HTERT RPE-1 (cell line): Measurements from ENCODE around the gene PYGB.
"Not testable (repeated sequence)": the region's sequence is repeated elsewhere in the genome, so short reads cannot be mapped to it uniquely, and the experiment has no call there.

Experiments
- in situ Hi-C: fragments of 300-500 bp; cut with MboI; formaldehyde crosslinking; loops from 4 replicates; pipeline ENCODE4 v1.14.3; 2020; ENCODE audit warnings: low sequenced_read_pairs

The PYGB gene

GRCh38 chr20:25325997-25326396 is 78.1 kb downstream of the PYGB start:
- in situ Hi-C loops = no loop called here

GRCh38 chr20:25327521-25328235 is 79.8 kb downstream of the PYGB start:
- in situ Hi-C loops = no loop called here

- in situ Hi-C loops = no loop called here
Observed at GRCh38 chr20:25328954-25329498, 81.1 kb downstream of the PYGB start.

- in situ Hi-C loops = not testable (repeated sequence)
Observed at GRCh38 chr20:25334972-25335371, 87.1 kb downstream of the PYGB start.

GRCh38 chr20:25336561-25337422 is 88.9 kb downstream of the PYGB start:
- in situ Hi-C loops = no loop called here

- in situ Hi-C loops = no loop called here
Observed at GRCh38 chr20:25338112-25339023, 90.5 kb downstream of the PYGB start.

- in situ Hi-C loops = no loop called here
Observed at GRCh38 chr20:25339608-25340007, 91.7 kb downstream of the PYGB start.

GRCh38 chr20:25340380-25340779 is 92.5 kb downstream of the PYGB start:
- in situ Hi-C loops = no loop called here

- in situ Hi-C loops = no loop called here
Observed at GRCh38 chr20:25341716-25342680, 94.1 kb downstream of the PYGB start.

- in situ Hi-C loops = no loop called here
Observed at GRCh38 chr20:25344634-25345033, 96.7 kb downstream of the PYGB start.

- in situ Hi-C loops = no loop called here
Observed at GRCh38 chr20:25345721-25346120, 97.8 kb downstream of the PYGB start.

- in situ Hi-C loops = no loop called here
Observed at GRCh38 chr20:25346349-25346748, 98.5 kb downstream of the PYGB start.
